HepG2 (cell line): ENCODE measurements around the gene ST3GAL4. TPM values are rescaled to one million over a fixed set of nuclear protein-coding genes. Genes with fewer than 3 reads are reported as not detected.

Source experiments
- ATAC-seq: fragments of 200-7000 bp; cut with Tn5 transposase; 3 replicates; pipeline ENCODE4 v1.9.1; 2020; ENCODE audit warnings: mild to moderate bottlenecking, moderate library complexity
- BruUV-seq: library from RNA; stranded (reverse); fragments of 400-500 nt; replicated peaks from 2 replicates; lab custom pipeline; 2021; lab: Mats Ljungman, UMichigan
- CTCF ChIA-PET: fragments of 300-600 bp; formaldehyde crosslinking; extraction: SDS; loops from one replicate; lab custom pipeline; 2021; ENCODE audit warnings: low total read pairs, inconsistent platforms, low intra/inter-chr PET ratio; lab: Yijun Ruan, JAX
- POLR2A ChIA-PET: fragments of 350-600 bp; sonication (Branson Sonifier 250); formaldehyde crosslinking; loops from one replicate; lab custom pipeline; 2020; ENCODE audit warnings: antibody characterized with exemption, inconsistent platforms; lab: Yijun Ruan, JAX
- DNase-seq: peaks from one replicate; pipeline ENCODE4 v3.0.0-alpha.2; 2015; ENCODE audit warnings: low spot score
- FAIRE-seq: peaks from 3 replicates; lab custom pipeline; 2011; peaks lifted over from hg19 to GRCh38; lab: Jason Lieb, UNC
- H2AFZ ChIP-seq: one replicate; pipeline ENCODE4 v1.6.1; 2011; ENCODE audit warnings: low read length, inconsistent platforms
- H3K27ac ChIP-seq: fragments of 300-600 bp; 3 replicates; pipeline ENCODE4 v1.8.0; 2011; ENCODE audit warnings: mixed run types, mild to moderate bottlenecking, mixed read lengths, low read length, inconsistent platforms; ENCODE audit not compliant: insufficient read depth; ENCODE audit errors: extremely low read length
- H3K27me3 ChIP-seq, 2 experiments: fragments of 200-600 bp in 1 of 2; 2 replicates in 1 of 2; 3 replicates in 1 of 2; pipeline versions ENCODE4 v1.6.0 to v1.8.0; 2011; ENCODE audit warnings: low read length in 2 of 2, mild to moderate bottlenecking in 2 of 2, moderate library complexity in 2 of 2, inconsistent platforms in 1 of 2; ENCODE audit not compliant: insufficient read depth in 2 of 2, control insufficient read depth in 1 of 2
- H3K36me3 ChIP-seq, 2 experiments: fragments of 200-600 bp in 1 of 2; replicated peaks in 1 of 2; 2 replicates in 1 of 2; 3 replicates in 1 of 2; pipeline versions ENCODE4 v1.5.1 to v1.8.0; 2011; ENCODE audit warnings: low read length in 2 of 2, inconsistent platforms in 1 of 2; ENCODE audit not compliant: insufficient read depth in 2 of 2, control insufficient read depth in 1 of 2
- H3K4me1 ChIP-seq: 2 replicates; pipeline ENCODE4 v1.5.1; 2012; ENCODE audit warnings: low read length, inconsistent platforms; ENCODE audit not compliant: insufficient read depth
- H3K4me2 ChIP-seq: 2 replicates; pipeline ENCODE4 v1.6.0; 2011; ENCODE audit warnings: low read depth, low read length, inconsistent platforms
- H3K4me3 ChIP-seq, 3 experiments: fragments of 200-600 bp in 1 of 3; sonication (generic), shearing (Covaris generic) in 1 of 3; replicated peaks in 1 of 3; 2 replicates each; pipeline ENCODE4 v1.5.1; 2011 to 2016; ENCODE audit warnings: low read length in 3 of 3, inconsistent platforms in 2 of 3, low read depth in 2 of 3, mild to moderate bottlenecking in 2 of 3, control low read depth in 1 of 3, mixed read lengths in 1 of 3; ENCODE audit not compliant: insufficient read depth in 1 of 3
- H3K79me2 ChIP-seq: one replicate; pipeline ENCODE4 v1.6.1; 2011; ENCODE audit warnings: low read length, inconsistent platforms; ENCODE audit not compliant: insufficient read depth
- H3K9ac ChIP-seq: 2 replicates; pipeline ENCODE4 v1.6.0; 2011; ENCODE audit warnings: mild to moderate bottlenecking, low read depth, low read length, inconsistent platforms; ENCODE audit not compliant: insufficient read depth
- H3K9me3 ChIP-seq: 2 replicates; pipeline ENCODE4 v1.5.1; 2012; ENCODE audit warnings: mild to moderate bottlenecking, low read length
- H4K20me1 ChIP-seq: 2 replicates; pipeline ENCODE4 v1.6.0; 2011; ENCODE audit warnings: inconsistent platforms, mild to moderate bottlenecking, low read length, moderate library complexity; ENCODE audit not compliant: insufficient read depth
- KDM1A ChIP-seq: IDR thresholded peaks from 2 replicates; pipeline ENCODE4 v1.6.1; 2016; ENCODE audit warnings: missing compliant biosample characterization
- SALL2 ChIP-seq: sonication (generic); formaldehyde crosslinking; IDR thresholded peaks from 2 replicates; pipeline ENCODE4 v1.8.1; 2023; ENCODE audit warnings: mild to moderate bottlenecking, missing genetic modification reagents, inconsistent platforms
- TARDBP ChIP-seq: sonication (generic); formaldehyde crosslinking; IDR thresholded peaks from 2 replicates; pipeline ENCODE4 v1.8.0; 2022; ENCODE audit warnings: mild to moderate bottlenecking, missing genetic modification reagents
- WGBS: methylation state at CpG from one replicate; pipeline ENCODE4 v1.1.6; 2017; ENCODE audit warnings: low lambda C conversion rate; 5-methylcytosine and 5-hydroxymethylcytosine counted together
- in situ Hi-C: cut with HindIII; loops from 2 replicates; pipeline ENCODE4 v1.10.0; 2017; ENCODE audit warnings: low pct_unique_long_range_greater_than_20kb; ENCODE audit not compliant: extremely low pct_ligation_motif_present
- intact Hi-C: fragments of 100-400 bp; cut with micrococcal nuclease; formaldehyde crosslinking; loops from one replicate; pipeline ENCODE4 v1.10.0; 2022; ENCODE audit not compliant: unreplicated experiment
- polyA plus RNA-seq, 8 experiments: library from polyadenylated mRNA; depleted of rRNA in 3 of 8; stranded (reverse) in 7 of 8; unstranded in 1 of 8; fragments of >200 nt; fragmentation: Illumina TruSeq in 4 of 8; extraction: Trizol in 4 of 8; gene quantifications; 2 replicates each; pipeline versions ENCODE4 v1.2.1 to v1.2.3, GENCODE V29; 2011 to 2016; ENCODE audit warnings: low read depth in 4 of 8, missing spikeins in 1 of 8, mixed read lengths in 1 of 8; ENCODE audit not compliant: insufficient read depth in 1 of 8
- total RNA-seq, 5 experiments: library from RNA; depleted of rRNA; stranded (reverse); fragments of >200 nt; fragmentation: Illumina TruSeq; extraction: Trizol; gene quantifications; 2 replicates each; pipeline ENCODE4 v1.2.3, GENCODE V29; 2016; ENCODE audit warnings: low read depth in 1 of 5
- TF ChIP-seq, protein P1 (sequence below): sonication (generic); formaldehyde crosslinking; IDR thresholded peaks from 2 replicates; pipeline ENCODE4 v1.9.0; 2021; ENCODE audit warnings: missing genetic modification reagents, borderline replicate concordance
- TF ChIP-seq, protein P2 (sequence below): fragments of 450-650 bp; IDR thresholded peaks from 2 replicates; pipeline ENCODE4 v1.6.1; 2016

The ST3GAL4 gene
- total and polyA plus RNA-seq, 2 of the 13 experiments (the other 11 are each of a cell fraction or from before 2014, with no cell fraction given) = 9.1 to 13.3 TPM

DNA sequence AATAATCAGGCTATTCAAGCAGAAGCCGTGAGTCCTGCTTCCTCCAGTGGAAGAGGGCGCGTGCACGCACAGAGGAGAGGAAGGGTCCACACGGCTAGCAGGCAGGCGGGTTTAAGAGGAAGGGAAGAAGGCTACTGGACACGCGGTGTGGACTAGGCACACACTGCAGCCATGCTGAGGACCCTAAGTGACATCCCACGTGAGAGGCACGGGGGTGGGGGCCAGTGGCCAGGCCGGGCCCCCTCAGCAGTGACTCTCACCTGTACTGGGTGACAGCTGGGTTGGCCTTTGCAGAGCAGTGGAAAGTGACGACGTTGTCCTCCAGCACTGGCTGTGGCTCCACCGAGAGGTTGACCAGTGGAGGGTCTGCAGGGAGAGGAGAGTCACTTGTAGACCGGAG lies 100.6 kb downstream of the ST3GAL4 start (continued):
- TF ChIP-seq, protein P1, sequence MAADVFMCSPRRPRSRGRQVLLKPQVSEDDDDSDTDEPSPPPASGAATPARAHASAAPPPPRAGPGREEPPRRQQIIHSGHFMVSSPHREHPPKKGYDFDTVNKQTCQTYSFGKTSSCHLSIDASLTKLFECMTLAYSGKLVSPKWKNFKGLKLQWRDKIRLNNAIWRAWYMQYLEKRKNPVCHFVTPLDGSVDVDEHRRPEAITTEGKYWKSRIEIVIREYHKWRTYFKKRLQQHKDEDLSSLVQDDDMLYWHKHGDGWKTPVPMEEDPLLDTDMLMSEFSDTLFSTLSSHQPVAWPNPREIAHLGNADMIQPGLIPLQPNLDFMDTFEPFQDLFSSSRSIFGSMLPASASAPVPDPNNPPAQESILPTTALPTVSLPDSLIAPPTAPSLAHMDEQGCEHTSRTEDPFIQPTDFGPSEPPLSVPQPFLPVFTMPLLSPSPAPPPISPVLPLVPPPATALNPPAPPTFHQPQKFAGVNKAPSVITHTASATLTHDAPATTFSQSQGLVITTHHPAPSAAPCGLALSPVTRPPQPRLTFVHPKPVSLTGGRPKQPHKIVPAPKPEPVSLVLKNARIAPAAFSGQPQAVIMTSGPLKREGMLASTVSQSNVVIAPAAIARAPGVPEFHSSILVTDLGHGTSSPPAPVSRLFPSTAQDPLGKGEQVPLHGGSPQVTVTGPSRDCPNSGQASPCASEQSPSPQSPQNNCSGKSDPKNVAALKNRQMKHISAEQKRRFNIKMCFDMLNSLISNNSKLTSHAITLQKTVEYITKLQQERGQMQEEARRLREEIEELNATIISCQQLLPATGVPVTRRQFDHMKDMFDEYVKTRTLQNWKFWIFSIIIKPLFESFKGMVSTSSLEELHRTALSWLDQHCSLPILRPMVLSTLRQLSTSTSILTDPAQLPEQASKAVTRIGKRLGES (CRISPR knock-in tag) = no peak
- TF ChIP-seq KDM1A (CRISPR knock-in tag) = no peak
- no peak for TF ChIP-seq TARDBP (CRISPR knock-in tag)

DNA sequence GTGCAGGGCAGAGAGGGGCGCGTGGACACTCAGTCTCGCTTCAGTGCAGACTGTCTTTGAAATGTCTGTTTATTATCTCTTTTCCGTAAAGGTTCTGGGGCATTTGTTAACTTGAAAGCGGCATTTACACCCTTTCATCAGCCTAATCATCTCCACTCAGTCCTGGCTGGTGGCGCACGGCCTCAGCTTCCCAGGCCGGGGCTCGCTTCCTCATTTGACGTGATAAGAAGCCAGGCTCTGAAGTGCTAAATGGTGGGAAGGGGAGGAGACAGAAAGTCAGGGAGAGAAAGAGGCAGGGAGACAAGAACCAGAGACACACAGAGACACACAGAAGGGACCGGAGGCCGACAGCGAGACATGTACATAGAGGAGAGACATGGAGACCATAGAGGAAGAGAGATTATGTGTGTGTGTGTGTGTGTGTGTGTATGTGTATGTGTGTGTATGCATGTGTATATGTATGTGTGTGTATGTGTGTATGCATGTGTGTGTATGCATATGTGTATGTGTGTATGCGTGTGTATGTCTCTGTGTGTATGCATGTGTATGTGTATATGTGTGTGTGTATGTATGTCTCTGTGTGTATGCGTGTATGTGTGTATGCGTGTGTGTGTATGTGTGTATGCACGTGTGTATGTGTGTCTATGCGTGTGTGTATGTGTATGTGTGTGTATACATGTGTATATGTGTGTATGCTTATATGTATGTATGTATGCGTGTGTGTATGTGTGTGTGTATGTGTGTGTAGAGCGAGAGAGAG lies 101.5 kb downstream of the ST3GAL4 start:
- H3K4me3 ChIP-seq = no peak overlapping the region
- BruUV-seq = no TSS peak
- FAIRE-seq = no peak

More for the DNA sequence above, 101.5 kb downstream of the ST3GAL4 start:
- ATAC-seq = no peak
- H3K79me2 ChIP-seq = no peaks in the 10 kb centered on the region
- in situ Hi-C loops = no loop called here
- TF ChIP-seq, protein P2, sequence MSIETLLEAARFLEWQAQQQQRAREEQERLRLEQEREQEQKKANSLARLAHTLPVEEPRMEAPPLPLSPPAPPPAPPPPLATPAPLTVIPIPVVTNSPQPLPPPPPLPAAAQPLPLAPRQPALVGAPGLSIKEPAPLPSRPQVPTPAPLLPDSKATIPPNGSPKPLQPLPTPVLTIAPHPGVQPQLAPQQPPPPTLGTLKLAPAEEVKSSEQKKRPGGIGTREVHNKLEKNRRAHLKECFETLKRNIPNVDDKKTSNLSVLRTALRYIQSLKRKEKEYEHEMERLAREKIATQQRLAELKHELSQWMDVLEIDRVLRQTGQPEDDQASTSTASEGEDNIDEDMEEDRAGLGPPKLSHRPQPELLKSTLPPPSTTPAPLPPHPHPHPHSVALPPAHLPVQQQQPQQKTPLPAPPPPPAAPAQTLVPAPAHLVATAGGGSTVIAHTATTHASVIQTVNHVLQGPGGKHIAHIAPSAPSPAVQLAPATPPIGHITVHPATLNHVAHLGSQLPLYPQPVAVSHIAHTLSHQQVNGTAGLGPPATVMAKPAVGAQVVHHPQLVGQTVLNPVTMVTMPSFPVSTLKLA = peak; percentile 57
- no peak for TF ChIP-seq SALL2
- POLR2A ChIA-PET = no interaction called here
- H3K27me3 ChIP-seq = peaks cover 13 to 76% of the 10 kb centered on the region in 2 experiments; a peak in 4 of 5 replicates
- intact Hi-C loops = no loop called here
- no peak overlapping the region for H2AFZ ChIP-seq
- no peak overlapping the region for H3K27ac ChIP-seq
- no peak for DNase-seq
- no peak overlapping the region for H3K4me2 ChIP-seq
- H3K36me3 ChIP-seq = no peaks in the 10 kb centered on the region
- H3K4me1 ChIP-seq = no peaks in the 10 kb centered on the region
- 40% methylated on average over 20 of the region's 20 CpGs for WGBS
- CTCF ChIA-PET = no interaction called here
- no peaks in the 10 kb centered on the region for H3K9me3 ChIP-seq
- no peaks in the 10 kb centered on the region for H4K20me1 ChIP-seq
- no peak overlapping the region for H3K9ac ChIP-seq
